HG03139 (cell line): ENCODE results near the gene ANLN.
"Not testable (repeated sequence)": the region's sequence is repeated elsewhere in the genome, so short reads cannot be mapped to it uniquely, and the experiment has no call there.

Source experiments
- ATAC-seq: cut with Tn5 transposase; IDR thresholded peaks from one replicate; pipeline ENCODE4 v1.9.1; 2021; ENCODE audit not compliant: unreplicated experiment

ANLN gene

DNA sequence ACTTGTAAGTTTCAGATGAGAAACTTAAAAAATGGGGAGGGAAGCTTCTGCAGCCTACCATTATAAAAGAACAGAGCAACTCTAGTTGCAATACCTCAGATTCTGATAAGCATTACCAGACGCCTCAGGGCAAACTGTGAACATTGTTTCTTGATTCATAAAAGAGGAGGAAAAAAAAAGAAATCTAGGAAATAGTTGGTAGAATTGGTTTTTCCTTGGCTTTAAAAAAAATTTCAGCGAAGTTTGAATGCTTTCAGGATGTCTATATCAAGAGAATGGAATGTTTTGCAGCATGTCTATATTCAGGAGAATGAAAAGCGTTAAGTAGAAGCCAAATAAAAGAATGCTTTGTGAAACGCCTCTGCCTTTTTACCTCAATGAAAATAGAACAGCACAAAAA, 17.5 kb upstream of the ANLN start:
- no peak for ATAC-seq

- ATAC-seq, result not testable (repeated sequence)
Observed at GRCh38 chr7:36378555-36378954, 11.1 kb upstream of the ANLN start.

GRCh38 chr7:36379831-36380504, 9.7 kb upstream of the ANLN start:
- no peak for ATAC-seq

DNA sequence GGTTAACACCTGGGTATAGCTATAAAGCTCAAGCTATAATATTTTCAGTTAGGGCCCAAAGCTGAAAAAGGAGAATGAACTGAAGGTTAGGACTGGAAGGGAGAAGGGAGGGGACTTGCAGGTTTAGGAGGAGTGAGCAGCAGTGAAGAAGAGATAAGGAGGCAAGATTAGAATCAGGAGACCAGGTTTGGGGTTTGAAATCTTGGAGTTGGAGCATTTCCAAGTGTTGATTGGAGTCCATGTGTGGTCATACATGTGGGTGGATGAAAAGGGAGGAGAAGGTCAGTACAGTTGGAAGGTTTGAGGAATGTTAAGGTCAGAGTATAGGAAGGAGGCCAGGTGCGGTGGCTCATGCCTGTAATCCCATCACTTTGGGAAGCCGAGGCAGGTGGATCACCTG, 8.6 kb upstream of the ANLN start:
- no peak for ATAC-seq

- ATAC-seq, result not testable (repeated sequence)
Observed at GRCh38 chr7:36383284-36383683, 6.4 kb upstream of the ANLN start.

- ATAC-seq, result not testable (repeated sequence)
Observed at GRCh38 chr7:36385646-36386045, 4.0 kb upstream of the ANLN start.

GRCh38 chr7:36387435-36388231, 2.0 kb upstream of the ANLN start:
- ATAC-seq, result no peak

DNA sequence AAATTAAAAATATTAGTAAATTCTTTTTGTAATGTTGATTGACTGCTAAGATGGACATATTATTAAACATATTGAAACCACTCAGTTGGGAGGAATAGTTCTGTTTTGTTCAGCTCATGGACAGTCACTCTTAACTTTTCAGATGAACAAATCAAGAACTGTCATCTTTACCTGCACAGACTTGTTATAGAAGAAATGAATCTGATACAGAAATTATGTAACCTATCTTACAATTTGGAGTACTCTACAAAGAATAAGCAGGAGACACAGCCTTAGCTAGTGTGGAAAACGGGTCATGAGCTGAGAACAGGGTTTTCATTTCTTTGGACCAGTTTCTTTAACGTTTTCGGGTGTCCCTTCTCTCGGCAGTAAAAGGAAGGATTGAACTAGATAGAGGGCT, 1.2 kb upstream of the ANLN start:
- no peak for ATAC-seq

GRCh38 chr7:36390199-36391090, 783 bp downstream of the ANLN start:
- ATAC-seq, result peak; percentile 23

- no peak for ATAC-seq
Observed at GRCh38 chr7:36391436-36392198, 2.0 kb downstream of the ANLN start.

DNA sequence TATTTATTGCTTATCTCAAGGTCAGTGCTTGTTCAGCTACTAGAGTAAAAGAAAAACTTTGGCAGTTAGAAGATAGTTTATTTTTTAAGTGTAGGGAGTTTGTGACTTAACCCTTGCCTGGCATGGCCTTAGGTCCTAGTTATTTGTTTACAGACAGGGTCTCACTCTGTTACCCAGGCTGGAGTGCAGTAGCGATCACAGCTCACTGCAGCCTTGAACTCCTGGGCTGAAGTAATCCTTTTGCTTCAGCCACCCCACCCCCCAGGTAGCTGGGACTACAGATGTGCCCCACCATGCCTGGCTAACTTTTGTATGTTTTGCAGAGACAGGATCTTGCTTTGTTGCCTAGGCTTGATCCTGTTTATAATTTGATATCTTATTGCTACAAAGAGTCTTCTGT, 4.2 kb downstream of the ANLN start:
- no peak for ATAC-seq

DNA sequence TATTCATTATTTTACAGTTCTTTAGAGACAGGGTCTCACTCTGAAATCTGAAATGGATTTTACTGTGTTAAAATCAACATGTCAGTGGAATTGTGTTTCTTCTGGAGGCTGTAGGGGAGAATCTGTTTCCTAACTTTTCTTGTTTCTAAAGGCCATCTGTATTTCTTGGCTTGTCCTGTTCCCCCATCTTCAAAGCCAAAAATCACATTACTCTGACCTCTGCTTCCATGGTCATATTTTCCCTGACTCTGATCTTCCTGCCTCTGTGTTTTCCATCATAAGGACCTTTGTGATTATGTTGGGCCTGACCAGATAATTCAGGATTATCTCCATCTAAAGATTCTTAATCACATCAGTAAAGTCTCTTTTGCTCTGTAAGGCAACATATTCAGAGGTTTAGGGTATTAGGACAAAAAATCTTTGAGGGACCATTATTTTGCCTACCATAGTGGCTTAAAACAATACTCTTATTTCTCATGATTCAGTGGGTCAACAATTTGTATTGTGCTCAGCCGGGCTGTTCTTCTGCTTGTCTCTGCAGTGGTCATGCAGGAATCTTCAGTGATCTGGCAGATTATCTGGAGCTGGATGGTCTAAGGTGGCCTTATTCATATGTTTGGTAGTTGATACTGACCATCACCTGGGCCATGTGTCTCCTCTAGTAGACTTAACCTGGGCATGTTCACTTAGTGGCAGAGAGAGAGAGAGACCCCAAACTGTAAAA, 5.7 kb downstream of the ANLN start:
- no peak for ATAC-seq

GRCh38 chr7:36396150-36396549, 6.5 kb downstream of the ANLN start:
- ATAC-seq, result no peak

DNA sequence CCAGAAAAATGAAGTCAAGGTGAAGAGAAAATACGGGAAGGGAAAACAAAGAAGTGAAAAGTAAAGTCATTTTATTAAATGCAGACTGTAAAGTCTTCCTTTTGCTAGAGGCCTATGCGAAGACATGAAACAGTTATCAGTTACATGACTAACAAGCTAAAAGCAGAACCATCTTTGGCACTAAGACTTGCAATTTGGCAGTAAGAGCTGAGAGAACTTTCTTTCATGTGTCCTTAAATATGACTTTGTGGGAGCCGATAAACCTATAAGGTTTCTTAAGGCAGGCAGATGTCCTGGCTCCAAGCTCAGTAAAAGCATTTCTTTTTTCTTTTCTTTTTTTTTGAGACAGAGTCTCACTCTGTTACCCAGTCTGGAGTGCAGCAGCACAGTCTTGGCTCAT, 10.4 kb downstream of the ANLN start:
- no peak for ATAC-seq

DNA sequence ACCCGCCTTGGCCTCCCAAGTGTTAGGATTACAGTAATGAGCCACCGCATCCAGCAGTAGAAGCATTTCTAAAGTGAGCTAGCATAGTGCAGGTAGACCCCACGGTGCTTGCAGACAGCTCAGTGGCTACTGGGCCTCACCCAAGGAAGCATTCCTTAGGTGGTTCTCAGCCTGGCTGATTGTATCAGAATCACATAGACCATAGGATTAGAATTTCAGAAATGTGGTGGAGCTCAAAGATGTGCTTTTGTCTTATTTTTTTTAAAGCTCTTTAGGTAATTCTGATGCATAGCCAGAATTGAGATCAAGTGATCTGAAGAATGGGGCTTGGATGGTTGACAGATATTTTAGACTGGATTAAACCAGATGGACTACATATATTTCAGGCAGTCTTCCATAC, 10.9 kb downstream of the ANLN start:
- no peak for ATAC-seq

- ATAC-seq, result no peak
Observed at GRCh38 chr7:36403452-36403851, 13.8 kb downstream of the ANLN start.

DNA sequence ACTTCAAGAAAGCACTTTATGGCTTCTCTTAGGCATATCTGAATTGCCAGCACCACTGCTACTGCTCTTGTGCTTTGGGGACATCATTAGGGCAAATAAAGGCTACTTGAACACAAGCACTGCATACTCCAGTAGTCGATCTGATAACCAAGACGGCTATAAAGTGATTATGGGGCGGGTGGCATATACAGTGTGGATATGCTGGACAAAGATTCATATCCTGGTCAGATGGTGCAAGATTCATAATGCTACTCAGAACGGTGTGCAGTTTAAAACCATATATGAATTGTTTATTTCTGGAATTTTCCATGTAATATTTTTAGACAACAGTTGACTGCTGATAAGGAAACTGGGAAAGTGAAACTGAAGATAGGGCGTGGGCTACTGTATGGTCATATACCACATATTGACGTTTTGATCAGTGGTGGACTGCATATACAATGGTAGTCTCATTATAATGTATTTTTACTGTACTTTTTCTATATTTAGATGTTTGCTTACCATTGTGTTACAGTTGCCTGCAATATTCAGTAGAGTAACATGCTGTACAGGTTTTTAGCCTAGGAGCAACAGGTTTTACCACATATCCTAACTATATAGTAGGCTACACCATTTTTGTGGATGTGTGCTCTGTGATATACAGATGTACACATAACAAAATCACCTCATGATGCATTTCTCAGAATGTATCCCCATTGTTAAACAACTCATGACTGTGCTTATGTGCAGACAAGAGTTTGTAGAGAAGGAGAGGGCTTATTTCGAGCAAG, 15.2 kb downstream of the ANLN start:
- no peak for ATAC-seq

GRCh38 chr7:36405409-36405803, 15.7 kb downstream of the ANLN start:
- ATAC-seq, result no peak

DNA sequence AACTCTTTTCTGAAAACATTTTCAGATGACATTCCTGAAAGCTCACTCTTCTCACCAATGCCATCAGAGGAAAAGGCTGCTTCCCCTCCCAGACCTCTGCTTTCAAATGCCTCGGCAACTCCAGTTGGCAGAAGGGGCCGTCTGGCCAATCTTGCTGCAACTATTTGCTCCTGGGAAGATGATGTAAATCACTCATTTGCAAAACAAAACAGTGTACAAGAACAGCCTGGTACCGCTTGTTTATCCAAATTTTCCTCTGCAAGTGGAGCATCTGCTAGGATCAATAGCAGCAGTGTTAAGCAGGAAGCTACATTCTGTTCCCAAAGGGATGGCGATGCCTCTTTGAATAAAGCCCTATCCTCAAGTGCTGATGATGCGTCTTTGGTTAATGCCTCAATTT, 16.5 kb downstream of the ANLN start:
- no peak for ATAC-seq
